ENCODE results near the gene SETBP1.

The SETBP1 gene

GRCh38 chr18:44733069-44733753 is 52.5 kb downstream of the SETBP1 start:
- DNase-seq, result peak; percentile 42

- no peak for DNase-seq
Measured at GRCh38 chr18:44733754-44734465, 53.2 kb downstream of the SETBP1 start.

GRCh38 chr18:44735096-44735495 is 54.4 kb downstream of the SETBP1 start:
- no peak for DNase-seq

- DNase-seq, result no peak
Measured at GRCh38 chr18:44736664-44737380, 56.1 kb downstream of the SETBP1 start.

GRCh38 chr18:44737623-44738022 is 56.9 kb downstream of the SETBP1 start:
- no peak for DNase-seq

GRCh38 chr18:44740000-44740399 is 59.3 kb downstream of the SETBP1 start:
- no peak for DNase-seq

- no peak for DNase-seq
Measured at GRCh38 chr18:44741085-44741484, 60.4 kb downstream of the SETBP1 start.

GRCh38 chr18:44741511-44741910 is 60.8 kb downstream of the SETBP1 start:
- no peak for DNase-seq

- DNase-seq, result no peak
Measured at GRCh38 chr18:44742126-44742525, 61.4 kb downstream of the SETBP1 start.

GRCh38 chr18:44742718-44743311 is 62.1 kb downstream of the SETBP1 start:
- no peak for DNase-seq

- no peak for DNase-seq
Measured at GRCh38 chr18:44743631-44744030, 62.9 kb downstream of the SETBP1 start.

- no peak for DNase-seq
Measured at GRCh38 chr18:44744161-44745121, 63.8 kb downstream of the SETBP1 start.

GRCh38 chr18:44747157-44747556 is 66.5 kb downstream of the SETBP1 start:
- no peak for DNase-seq

- DNase-seq, result no peak
Measured at GRCh38 chr18:44748582-44748981, 67.9 kb downstream of the SETBP1 start.

GRCh38 chr18:44750774-44751173 is 70.1 kb downstream of the SETBP1 start:
- DNase-seq, result no peak

GRCh38 chr18:44754567-44754966 is 73.9 kb downstream of the SETBP1 start:
- DNase-seq, result no peak

- DNase-seq, result peak; percentile 23
Measured at GRCh38 chr18:44758861-44759631, 78.4 kb downstream of the SETBP1 start.

- DNase-seq, result no peak
Measured at GRCh38 chr18:44759925-44760342, 79.2 kb downstream of the SETBP1 start.

- no peak for DNase-seq
Measured at GRCh38 chr18:44761812-44762211, 81.1 kb downstream of the SETBP1 start.

GRCh38 chr18:44763327-44763726 is 82.6 kb downstream of the SETBP1 start:
- no peak for DNase-seq

- no peak for DNase-seq
Measured at GRCh38 chr18:44764863-44765262, 84.2 kb downstream of the SETBP1 start.
